Head of caudate nucleus (tissue), 42 donors: ENCODE measurements around the gene NXF1.
"Not testable (repeated sequence)": the region's sequence is repeated elsewhere in the genome, so short reads cannot be mapped to it uniquely, and the experiment has no call there.

ENCODE experiments used
- DNase-seq, 42 donors: peaks; one replicate each; pipeline versions ENCODE4 v3.0.0 to v3.0.0-alpha.2; 2020 to 2021; ENCODE audit warnings: mixed read lengths in 7 of 42
- intact Hi-C: fragments of 100-400 bp; cut with DNase I; formaldehyde crosslinking; loops from one replicate; pipeline ENCODE4 v1.15.0; 2022

Gene NXF1

DNA sequence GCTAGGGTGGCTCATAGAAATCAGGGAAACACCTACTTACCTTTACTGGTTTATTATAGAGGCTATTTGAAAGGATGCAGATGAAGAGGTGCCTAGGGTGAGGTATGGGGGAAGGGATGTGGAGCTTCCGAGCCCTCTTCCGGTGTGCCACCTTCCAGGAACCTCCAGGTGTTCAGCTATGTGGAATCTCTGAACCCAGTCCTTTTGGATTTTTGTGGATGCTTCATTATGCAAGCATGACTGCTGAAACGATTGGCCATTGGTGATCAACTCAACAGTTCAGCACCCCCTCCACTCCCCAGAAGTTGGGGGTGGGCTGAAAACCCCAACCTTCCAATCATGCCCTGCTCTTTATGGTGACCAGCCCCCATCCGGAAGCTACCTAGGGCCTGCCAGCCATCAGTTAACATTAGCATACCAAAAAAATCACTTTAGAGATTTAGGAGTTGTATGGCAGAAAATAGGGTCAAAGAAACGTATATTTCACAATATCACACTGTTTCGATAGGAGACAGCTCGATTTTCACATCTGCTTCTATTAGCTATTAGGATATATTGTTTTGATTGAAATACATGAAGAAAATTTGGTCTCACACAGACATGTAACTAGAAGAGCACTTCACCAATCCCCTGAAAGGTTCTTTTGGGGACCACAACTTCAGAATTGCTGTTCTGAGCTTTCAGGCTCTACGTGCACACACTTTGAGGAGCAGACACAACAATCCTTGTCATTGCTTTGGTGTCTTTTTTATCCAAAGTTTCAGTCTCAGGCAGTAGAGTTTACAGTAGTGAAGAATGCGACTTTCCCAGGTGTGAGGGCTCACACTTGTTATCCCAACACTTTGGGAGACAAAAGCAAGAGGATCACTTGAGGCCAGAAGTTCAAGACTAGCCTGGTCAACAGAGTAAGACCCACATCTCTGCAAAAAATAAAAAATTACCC is 47.1 kb downstream of the NXF1 start:
- intact Hi-C loops = no loop called here
- DNase-seq = no peak

DNA sequence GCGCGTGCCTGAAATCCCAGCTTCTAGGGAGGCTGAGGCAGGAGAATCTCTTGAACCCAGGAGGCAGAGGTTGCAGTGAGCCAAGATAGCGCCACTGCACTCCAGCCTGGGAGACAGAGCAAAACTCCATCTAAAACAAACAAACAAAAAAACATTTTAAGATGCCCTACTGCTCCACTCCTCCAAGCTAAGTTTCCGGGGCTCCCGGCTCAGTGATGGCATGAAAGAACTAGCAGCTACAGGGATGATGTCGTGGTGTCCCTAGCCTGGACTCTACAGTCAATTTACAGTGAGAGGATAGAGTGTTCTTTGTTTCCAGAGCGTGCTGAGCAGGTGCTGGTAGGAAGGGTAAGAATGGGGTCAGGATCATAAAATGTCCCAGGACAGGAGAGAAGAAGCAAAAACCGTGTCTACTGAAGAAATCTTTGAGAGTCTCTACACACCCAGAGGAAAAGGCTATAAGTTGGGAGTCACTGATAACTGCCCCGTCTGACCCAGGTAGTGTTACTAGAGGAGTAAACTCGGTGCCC is 50.1 kb downstream of the NXF1 start:
- intact Hi-C loops = no loop called here
- DNase-seq = no peak

DNA sequence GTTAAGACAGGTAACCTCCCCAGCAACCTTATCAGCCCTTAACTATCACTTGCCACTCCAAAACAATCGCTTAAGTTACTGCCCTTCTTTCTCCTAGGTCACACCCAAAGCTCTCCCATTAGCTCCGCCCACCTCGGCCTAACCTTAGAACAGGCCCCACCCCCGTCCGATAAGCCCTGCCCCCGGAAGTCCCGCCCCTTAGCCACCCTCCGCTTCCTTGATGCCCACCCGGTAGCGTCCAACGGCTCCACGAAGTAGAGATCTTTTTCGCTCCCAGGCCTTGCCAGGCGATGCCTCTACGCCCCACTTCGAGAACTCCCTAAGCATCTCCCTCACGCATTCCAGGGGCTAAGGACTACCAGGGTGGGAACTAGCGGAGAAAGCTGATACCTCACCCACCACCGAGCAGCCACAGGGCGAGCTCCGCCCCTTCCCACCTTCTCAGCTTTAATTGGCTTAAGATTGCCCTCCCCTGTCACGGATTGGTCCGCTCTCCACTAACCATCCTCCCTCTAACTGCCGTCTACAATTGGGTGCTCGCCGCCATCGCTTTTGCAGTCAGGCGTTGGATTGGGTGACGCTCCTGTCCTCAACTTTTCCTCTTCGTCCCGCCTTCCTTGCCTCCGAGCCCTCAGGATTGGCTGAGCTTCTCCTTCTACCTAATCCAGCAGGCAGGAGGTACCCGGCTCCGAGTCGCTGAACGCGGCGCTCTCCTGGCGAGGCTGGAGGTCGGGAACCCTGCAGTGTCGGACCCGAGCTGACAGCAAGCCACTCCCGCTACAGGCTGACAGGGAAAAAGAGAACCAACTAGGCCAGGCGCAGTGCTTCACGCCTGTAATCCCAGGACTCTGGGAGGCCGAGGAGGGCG is 51.3 kb downstream of the NXF1 start, which contains the start of gene ZBTB3:
Gene ZBTB3 (minus strand): TSS at position 425 of the 868 bp plus-strand sequence. CDS start 496 bp downstream, outside the sequence.
- intact Hi-C loops = no loop called here
- peak; percentile 93 to 100 (median 99) for DNase-seq

DNA sequence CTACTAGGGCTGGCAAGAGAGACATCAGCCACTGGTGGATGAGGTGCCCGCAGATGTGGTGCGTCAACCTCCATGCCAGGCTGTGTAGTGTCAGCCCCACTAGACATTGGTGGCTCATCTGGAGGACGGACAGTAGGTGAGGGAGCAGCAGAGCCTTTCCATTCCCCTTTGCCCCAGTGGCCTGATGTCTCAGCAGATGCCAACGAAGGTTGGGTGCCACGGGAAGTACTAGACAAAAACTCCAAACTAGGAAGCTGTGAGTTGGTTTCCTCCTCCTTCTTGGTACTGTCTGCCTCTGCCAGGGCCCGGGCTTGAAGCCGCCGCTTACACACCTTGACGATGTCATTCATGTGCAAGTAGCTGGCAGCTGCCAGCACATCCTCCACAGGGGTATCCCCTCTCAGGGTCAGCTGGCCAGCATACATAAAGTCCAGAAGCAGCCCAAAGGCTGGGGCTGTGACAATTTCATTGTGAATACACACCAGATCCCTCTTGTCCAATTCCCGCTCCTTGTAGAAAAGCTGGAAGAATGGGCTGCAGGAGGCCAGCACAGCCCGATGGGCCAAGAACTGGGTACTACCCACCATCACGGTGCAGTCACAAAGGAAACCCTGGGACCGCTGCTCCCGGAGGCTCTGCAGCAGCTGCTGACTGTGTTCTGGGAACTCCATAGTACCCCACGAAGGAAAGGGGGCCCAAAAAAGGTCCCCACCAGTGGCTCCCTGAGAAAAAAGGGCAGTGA is 52.1 kb downstream of the NXF1 start:
- no peak for DNase-seq
- intact Hi-C loops = no loop called here

DNA sequence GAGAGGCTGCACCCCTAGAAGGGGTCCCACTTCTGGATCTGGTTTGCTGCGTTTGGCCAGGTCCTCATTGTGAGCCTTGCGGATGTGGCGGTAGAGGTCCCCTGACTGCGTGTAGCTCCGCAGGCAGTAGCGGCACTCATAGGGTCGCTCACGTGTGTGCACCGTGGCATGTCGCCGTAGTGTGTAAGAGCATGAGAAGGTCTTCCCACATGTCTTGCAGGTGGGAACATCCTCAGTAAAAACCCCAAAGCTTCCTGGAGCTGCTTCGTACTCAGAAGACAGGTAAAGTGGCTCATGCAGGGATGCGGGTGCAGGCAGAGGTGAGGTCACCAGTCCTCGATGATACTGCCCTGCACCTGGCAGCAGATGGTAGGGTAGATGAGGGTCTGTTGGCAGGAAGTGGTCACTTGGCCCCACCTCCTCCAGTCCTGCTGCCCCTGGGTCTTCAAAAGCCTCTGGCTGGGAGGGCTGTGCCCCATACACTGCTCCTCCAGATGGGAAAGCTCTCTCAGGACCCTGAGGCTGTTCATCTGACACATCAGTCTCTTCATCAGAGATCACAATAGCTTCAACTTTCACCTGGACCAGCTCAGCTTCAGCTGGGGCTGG is 53.0 kb downstream of the NXF1 start:
- DNase-seq = no peak
- intact Hi-C loops = no loop called here

DNA sequence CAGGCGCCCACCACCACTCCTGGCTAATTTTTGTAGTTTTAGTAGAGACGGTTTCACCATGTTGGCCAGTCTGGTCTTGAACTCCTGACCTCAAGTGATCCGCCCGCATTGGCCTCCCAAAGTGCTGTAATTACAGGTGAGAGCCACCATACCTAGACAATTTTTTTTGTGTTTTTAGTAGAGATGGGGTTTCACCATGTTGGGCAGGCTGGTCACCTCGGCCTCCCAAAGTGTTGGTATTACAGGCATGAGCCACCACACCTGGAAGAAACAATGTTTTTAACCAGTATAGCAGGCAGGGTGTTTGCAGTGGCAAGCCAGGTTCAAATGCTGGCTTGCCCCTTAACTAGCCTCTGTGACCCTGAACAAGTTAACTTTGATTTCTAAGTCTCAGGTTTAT is 55.3 kb downstream of the NXF1 start:
- intact Hi-C loops, DNase-seq: not testable (repeated sequence)

DNA sequence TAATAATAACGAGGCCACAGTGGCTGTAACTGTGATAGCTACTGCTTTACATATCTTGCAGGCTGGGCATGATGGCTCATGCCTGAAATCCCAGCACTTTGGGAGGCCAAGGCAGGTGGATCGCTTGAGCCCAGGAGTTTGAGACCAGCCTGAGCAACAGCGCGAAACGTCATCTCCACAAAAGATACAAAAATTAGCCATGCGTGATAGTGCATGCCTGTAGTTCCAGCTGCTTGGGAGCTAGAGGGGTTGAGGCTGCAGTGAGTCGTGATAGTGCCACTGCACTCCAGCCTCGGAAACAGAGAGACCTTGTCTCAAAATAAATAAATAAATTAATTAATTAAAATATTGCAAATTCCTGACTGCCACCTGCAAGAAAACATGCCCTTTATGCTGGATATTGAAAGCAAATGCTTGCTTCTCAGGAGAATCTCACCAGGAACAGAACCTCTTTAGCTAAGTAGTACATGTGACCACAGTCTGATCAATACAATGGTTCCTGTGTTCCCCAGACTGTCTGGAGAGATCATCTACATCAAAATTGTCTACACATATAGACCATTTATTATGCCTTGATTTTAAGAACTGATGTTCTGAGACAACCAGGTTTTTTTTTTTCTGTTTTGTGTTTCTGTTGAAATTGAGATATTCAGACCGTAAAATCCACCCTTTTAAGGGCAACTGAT is 57.6 kb downstream of the NXF1 start:
- DNase-seq = no peak

More for the DNA sequence above, 57.6 kb downstream of the NXF1 start:
- intact Hi-C loops = no loop called here
